H1 (cell line): ENCODE measurements around the gene ADCY6. TPM values are rescaled to one million over a fixed set of nuclear protein-coding genes. Genes with fewer than 3 reads are reported as not detected.

Source experiments
- polyA plus RNA-seq, 7 experiments: library from polyadenylated mRNA; depleted of rRNA in 3 of 7; stranded (reverse) in 5 of 7; unstranded in 2 of 7; fragments of >200 nt in 5 of 7; fragments of 200-250 nt in 2 of 7; gene quantifications; 1 replicate in 5 of 7; 2 replicates in 1 of 7; 4 replicates in 1 of 7; pipeline versions ENCODE4 v1.2.1 to v1.2.3, GENCODE V29; 2011 to 2013; ENCODE audit warnings: missing spikeins in 2 of 7, mixed read lengths in 2 of 7
- total RNA-seq: library from RNA; stranded (reverse); fragmentation: NEBNext Ultra II Directional; extraction: Animal tissue kit (Norgen Biotek cat#: 25700); gene quantifications from 2 replicates; pipeline ENCODE4 v1.2.1, GENCODE V29; 2021
- TF ChIP-seq, protein P1 (sequence below), 3 experiments: IDR thresholded peaks; 1 replicate in 2 of 3; 2 replicates in 1 of 3; pipeline versions ENCODE4 v1.5.1 to v1.6.1; 2011; ENCODE audit warnings: low read length in 3 of 3, mild to moderate bottlenecking in 3 of 3, inconsistent platforms in 2 of 3, low read depth in 1 of 3, moderate library complexity in 1 of 3; ENCODE audit not compliant: insufficient read depth in 1 of 3; ENCODE audit errors: control extremely low read depth in 1 of 3

Gene ADCY6
- total and polyA plus RNA-seq, 2 of the 8 experiments (the other 6 are each of a cell fraction or from before 2014, with no cell fraction given) = 11.7 to 17.5 TPM

DNA sequence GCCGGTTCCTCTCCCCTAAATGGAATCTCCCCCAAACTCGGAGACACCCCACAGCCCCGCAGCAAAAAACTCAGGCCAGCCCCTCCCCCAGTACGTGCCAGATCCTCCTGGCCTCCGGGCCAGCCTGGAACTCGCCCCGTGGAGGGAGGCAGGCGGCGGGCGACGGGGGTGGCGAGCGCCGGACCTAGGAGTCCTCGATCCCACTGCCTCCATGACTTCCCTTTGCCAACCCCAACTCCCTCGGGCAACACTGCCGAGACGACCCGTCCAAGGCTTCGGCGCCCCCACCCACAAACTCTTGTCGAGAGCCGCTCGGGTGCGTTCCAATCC is 400 bp downstream of the ADCY6 start (continued):
- TF ChIP-seq, protein P1, sequence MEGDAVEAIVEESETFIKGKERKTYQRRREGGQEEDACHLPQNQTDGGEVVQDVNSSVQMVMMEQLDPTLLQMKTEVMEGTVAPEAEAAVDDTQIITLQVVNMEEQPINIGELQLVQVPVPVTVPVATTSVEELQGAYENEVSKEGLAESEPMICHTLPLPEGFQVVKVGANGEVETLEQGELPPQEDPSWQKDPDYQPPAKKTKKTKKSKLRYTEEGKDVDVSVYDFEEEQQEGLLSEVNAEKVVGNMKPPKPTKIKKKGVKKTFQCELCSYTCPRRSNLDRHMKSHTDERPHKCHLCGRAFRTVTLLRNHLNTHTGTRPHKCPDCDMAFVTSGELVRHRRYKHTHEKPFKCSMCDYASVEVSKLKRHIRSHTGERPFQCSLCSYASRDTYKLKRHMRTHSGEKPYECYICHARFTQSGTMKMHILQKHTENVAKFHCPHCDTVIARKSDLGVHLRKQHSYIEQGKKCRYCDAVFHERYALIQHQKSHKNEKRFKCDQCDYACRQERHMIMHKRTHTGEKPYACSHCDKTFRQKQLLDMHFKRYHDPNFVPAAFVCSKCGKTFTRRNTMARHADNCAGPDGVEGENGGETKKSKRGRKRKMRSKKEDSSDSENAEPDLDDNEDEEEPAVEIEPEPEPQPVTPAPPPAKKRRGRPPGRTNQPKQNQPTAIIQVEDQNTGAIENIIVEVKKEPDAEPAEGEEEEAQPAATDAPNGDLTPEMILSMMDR (IDR thresholded peaks at IDR 0.05; ENCODE audit: control extremely low read depth in 1 of 3, insufficient read depth in 1 of 3, low read depth in 1 of 3, low read length in 3 of 3) = no peak
